Measurements from ENCODE around the gene KRT15.
"Not testable (repeated sequence)": the region's sequence is repeated elsewhere in the genome, so short reads cannot be mapped to it uniquely, and the experiment has no call there.

The KRT15 gene

DNA sequence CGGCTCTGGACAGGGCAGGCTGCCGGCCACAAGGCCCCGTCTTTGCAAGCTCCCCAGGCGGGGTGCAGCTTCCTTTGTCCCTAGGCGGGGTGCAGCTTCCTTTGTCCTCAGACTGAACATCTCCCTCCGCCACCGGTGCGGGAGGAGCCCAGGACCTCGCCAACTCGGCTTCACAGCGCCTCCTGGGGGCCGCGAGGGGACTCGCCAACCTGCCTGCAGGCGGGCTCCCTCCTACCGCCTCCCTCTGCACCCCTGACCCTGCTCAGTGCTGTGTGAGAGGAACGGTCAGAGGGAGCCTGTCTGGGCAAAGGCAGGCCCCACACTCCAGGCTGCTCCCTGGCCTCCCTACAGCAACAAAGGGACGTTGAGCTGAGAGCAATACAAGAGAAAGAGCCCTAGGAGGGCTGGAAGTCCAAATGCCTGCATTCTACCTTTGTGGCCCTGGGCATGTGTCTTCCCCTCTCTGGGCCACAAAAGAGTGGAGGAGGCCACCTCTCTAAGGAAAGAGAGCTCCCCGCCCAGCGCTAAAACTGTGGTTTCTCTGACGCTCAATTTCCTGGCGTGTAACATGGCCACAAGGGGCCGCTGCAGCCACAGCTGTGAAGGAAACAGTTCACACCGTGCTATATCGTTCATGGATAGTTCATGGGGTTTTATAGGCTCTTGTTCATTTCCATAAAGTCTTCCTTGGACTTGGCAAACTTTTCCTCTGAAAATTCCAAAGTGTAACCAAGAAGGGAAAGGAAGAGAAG lies 30.3 kb upstream of the KRT15 start:
- Mint-ChIP-seq H3K27me3 (ENCODE audit: low read depth) (peaks cover 12% of the 10 kb centered on the region), H3K27ac (no peak overlapping the region), H3K36me3 (ENCODE audit: low read depth) (no peaks in the 10 kb centered on the region), H3K4me3 (no peak overlapping the region), H3K9me3 (peaks cover 11% of the 10 kb centered on the region), H3K4me1 (ENCODE audit: low read depth) (peaks cover 7% of the 10 kb centered on the region)

DNA sequence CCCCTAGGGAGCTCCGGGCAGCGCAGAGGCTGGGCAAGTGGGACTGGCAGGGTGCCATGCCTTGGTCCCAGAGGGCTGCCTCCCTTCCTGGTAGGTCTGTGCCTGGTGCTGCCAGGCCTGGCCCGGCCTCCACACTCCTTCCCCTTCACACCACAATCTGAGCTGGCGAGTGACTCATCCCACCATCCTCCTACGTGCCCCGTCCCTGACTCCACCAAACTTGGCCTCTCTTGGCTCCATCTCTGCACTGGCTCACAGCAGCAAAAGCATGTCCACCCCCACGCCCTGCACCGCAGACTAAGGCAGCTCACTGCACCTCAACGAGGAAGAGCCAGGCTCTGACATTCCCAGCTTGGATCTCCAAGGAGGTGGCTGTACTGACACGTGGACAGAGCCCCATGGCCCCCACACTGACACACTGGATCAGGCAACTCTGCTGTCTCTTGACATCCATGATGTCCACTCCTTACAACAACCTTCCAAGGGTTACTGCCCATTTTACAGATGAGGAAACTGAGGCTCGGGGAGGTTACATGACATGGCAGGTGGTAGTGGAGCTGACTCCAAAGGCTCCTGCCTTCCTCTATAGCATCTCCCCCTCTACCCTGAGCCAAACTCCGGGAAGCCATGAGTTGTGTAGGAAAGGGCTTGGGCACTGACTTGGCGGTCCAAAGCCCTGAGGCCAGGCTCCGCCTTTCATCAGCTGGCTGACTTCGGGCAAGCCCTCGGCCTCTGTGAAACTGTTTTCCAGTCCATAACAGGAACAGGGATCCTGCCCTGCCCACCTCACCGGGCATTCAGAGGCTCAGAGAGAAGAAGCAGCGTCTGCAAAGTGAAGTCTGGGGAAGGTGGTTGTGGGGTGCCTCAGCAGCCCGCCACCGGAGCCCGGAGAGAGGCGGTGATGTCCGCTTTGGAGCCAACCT lies 29.5 kb upstream of the KRT15 start:
- no peaks in the 10 kb centered on the region for H3K36me3 Mint-ChIP-seq (ENCODE audit: low read depth)
- H3K27me3 Mint-ChIP-seq (ENCODE audit: low read depth) = peaks cover 8% of the 10 kb centered on the region
- H3K4me3 Mint-ChIP-seq = no peak overlapping the region
- H3K27ac Mint-ChIP-seq = no peak overlapping the region
- peaks cover 11% of the 10 kb centered on the region for H3K9me3 Mint-ChIP-seq
- H3K4me1 Mint-ChIP-seq (ENCODE audit: low read depth) = peaks cover 7% of the 10 kb centered on the region

DNA sequence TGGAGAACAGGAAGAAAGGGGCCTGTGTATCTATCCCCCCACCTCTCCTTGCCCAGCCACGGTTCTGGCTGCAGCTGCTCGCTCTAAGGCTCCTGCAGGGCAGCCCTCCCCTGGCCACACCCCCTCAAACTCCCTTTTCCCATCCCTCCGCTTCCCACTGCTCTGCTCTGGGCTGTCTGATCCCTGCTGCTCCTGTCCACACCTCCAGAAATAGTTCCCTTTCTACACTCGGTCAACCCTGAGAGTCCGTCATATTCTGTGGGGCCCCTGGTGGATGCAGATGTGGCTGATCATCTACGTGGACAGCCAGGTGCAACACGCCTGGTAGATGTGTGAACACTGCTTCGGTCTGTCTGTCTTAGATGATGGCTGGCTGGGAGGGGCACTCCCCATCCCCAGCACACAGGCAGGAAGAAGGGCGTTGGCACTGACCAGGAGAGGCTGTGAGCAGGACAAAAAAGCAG lies 28.7 kb upstream of the KRT15 start:
- Mint-ChIP-seq H3K9me3 (peaks cover 11% of the 10 kb centered on the region), H3K27ac (no peak overlapping the region), H3K27me3 (ENCODE audit: low read depth) (peaks cover 8% of the 10 kb centered on the region), H3K4me3 (no peak overlapping the region), H3K36me3 (ENCODE audit: low read depth) (no peaks in the 10 kb centered on the region), H3K4me1 (ENCODE audit: low read depth) (peaks cover 7% of the 10 kb centered on the region)

DNA sequence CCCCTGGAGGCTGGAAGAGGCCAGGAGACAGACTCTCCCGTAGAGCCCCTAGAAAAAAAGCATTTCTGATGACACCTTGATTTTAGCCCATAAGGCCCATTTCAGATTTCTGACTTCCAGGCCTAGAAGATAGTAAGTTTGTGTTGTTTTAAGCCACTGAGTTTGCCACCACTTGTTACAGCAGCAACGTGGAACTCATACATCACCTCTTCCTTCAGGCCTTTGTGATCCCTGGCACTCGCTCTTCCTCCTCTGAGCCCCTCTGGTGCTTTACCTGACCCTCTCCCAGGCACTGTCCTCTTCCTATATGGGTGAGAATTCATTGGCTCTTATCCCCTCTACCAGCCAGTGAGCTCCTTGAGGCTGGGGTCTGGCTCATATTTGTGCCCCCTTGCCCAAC lies 28.1 kb upstream of the KRT15 start:
- Mint-ChIP-seq H3K27ac (no peak overlapping the region), H3K9me3 (peaks cover 11% of the 10 kb centered on the region), H3K4me3 (no peak overlapping the region)

DNA sequence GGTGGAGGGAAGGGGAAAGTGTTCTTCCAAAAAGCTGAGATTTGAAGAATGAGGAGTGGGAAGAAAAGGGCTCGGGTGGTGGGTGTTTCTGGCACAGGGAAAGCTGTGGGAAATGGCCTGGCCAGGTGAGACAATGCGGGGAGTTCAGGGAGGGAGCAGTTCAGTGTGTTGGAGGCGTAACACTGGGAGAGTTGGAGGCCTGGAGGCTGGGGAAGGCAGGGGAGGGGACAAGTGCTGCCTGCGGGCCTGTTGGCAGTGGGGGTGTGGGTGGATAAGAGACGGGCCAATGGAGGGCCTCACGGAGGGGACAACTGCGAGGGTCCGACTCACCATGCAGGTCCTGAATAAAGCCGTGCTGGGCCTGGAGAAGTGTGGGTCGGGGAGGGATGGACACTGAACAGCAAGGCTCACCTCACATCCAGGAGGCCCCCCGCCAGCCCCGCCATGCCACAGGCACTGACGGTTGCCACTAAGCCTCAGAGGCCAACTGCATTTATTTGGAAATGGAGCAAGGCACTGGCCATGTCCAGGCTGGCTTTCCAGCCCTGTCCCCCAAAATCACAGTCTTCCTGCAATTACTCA lies 27.2 kb upstream of the KRT15 start:
- H3K36me3 Mint-ChIP-seq (ENCODE audit: low read depth) = no peaks in the 10 kb centered on the region
- H3K27ac Mint-ChIP-seq = no peak overlapping the region
- H3K4me3 Mint-ChIP-seq = no peak overlapping the region
- peaks cover 7% of the 10 kb centered on the region for H3K4me1 Mint-ChIP-seq (ENCODE audit: low read depth)
- H3K9me3 Mint-ChIP-seq = peaks cover 11% of the 10 kb centered on the region
- H3K27me3 Mint-ChIP-seq (ENCODE audit: low read depth) = peaks cover 8% of the 10 kb centered on the region

More for the DNA sequence above, 28.1 kb upstream of the KRT15 start:
- Mint-ChIP-seq H3K27me3 (ENCODE audit: low read depth) (peaks cover 8% of the 10 kb centered on the region), H3K4me1 (ENCODE audit: low read depth) (peaks cover 7% of the 10 kb centered on the region), H3K36me3 (ENCODE audit: low read depth) (no peaks in the 10 kb centered on the region)

DNA sequence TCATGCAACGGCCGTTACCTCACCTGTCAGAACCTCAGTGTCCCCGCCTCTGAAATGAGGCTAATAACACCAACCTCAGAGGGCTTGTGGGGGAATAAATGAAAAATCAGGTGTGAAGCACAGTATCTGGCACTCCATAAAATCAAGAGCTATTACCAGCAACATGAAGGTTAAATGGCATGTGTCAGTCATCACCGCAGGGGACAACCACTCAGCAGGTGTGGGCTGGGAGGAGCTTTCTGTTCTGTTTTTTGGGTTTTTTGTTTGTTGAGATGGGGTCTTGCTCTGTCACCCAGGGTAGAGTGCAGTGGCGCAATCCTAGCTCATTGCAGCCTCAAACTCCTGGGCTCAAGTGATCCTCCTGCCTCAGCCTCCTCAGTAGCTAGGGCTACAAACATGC lies 26.2 kb upstream of the KRT15 start:
- peaks cover 8% of the 10 kb centered on the region for H3K27me3 Mint-ChIP-seq (ENCODE audit: low read depth)
- no peak overlapping the region for H3K27ac Mint-ChIP-seq
- H3K36me3 Mint-ChIP-seq (ENCODE audit: low read depth) = no peaks in the 10 kb centered on the region
- H3K4me1 Mint-ChIP-seq (ENCODE audit: low read depth) = peaks cover 7% of the 10 kb centered on the region
- no peak overlapping the region for H3K4me3 Mint-ChIP-seq
- H3K9me3 Mint-ChIP-seq = peaks cover 11% of the 10 kb centered on the region

DNA sequence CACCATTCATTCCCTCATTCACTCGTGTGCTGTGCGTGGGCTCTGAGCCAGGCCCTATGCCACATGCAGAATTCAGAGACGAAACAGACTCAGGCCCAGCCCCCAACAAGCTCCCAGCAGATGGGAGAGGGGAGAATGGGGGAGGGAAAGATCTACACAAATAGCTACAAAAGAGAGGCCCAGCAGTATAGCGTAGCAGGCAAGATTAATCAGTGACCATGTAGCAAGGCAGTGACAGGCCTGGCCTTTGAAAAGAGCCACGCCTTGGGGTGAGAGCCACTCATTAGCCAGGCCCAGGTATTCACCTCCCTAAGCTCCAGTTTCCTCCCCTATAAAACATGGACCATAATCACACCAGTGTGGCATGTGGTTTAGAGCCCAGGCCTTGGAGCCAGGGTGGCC lies 25.8 kb upstream of the KRT15 start:
- Mint-ChIP-seq H3K9me3 (peaks cover 11% of the 10 kb centered on the region), H3K4me1 (ENCODE audit: low read depth) (peaks cover 6% of the 10 kb centered on the region), H3K27me3 (ENCODE audit: low read depth) (peaks cover 8% of the 10 kb centered on the region), H3K27ac (no peak overlapping the region), H3K4me3 (no peak overlapping the region), H3K36me3 (ENCODE audit: low read depth) (no peaks in the 10 kb centered on the region)

DNA sequence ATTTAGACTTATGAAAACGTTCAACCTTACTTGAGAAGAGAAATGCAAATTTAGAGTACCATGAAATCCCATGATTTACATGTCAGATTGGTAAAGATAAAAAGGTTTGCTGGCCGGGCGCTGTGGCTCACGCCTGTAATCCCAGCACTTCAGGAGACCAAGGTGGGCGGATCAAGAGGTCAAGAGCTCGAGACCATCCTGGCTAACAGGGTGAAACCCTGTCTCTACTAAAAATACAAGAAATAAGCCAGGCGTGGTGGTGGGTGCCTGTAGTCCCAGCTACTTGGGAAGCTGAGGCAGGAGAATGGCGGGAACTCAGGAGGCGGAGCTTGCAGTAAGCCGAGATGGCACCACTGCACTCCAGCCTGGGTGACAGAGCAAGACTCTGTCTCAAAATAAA lies 24.1 kb upstream of the KRT15 start:
- H3K36me3 Mint-ChIP-seq (ENCODE audit: low read depth); H3K27ac Mint-ChIP-seq; H3K4me1 Mint-ChIP-seq (ENCODE audit: low read depth); H3K4me3 Mint-ChIP-seq: not testable (repeated sequence)
- Mint-ChIP-seq H3K9me3 (peaks cover 11% of the 10 kb centered on the region), H3K27me3 (ENCODE audit: low read depth) (peaks cover 12% of the 10 kb centered on the region)

DNA sequence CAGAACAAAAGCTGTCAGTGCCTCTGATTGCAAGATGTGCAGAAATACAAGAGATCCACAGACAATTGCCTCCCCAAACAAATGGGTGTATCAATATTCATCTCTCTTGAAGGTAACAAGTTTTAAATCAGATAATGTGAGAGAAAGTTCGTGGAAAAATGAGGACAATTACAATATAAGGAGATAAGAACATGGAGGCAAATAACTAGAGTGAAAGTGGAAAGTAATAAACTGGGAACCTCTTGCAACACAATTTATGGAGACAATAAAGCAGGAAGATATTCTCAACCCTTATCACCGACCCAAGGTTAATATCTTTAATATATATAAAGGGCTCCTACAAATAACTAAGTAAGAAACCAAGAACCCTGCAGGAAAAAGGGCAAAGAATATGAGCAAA lies 23.7 kb upstream of the KRT15 start:
- Mint-ChIP-seq H3K4me1 (ENCODE audit: low read depth) (no peaks in the 10 kb centered on the region), H3K9me3 (peaks cover 9% of the 10 kb centered on the region), H3K36me3 (ENCODE audit: low read depth) (no peaks in the 10 kb centered on the region), H3K4me3 (no peak overlapping the region), H3K27ac (no peak overlapping the region), H3K27me3 (ENCODE audit: low read depth) (peaks cover 11% of the 10 kb centered on the region)

DNA sequence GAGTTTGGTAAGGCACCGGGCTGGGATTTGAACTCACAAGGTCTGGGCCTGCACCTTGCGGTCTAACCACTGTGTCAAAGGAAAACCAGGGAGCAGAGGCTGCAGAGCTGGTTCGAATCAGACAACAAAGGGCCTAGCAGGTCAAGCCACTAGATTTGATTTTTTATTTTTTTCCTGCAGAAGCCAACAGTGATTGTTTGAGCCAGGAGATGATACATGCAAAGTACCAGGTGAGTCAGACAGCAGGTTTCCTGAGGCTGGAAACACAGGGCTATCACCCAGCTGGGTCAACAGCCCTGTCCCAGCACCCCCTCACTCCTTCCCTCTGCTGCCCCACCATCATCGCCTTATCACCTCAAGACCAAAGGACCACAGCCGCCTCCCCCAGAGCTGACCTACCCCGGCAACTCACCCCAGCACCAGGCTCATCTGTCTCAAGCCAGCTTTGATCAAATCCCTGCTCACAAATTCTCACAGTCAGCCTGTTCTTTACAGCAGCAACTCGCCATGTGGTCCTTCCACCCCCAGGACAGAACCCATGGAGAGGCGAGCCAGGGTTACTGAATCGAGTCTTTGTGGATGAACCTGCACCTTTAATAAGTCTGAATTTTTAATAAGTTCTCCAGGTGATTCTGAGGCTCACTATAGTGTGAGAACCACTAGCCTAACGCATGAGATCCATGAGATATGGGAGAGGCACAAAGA lies 22.4 kb upstream of the KRT15 start:
- Mint-ChIP-seq H3K36me3 (ENCODE audit: low read depth) (no peaks in the 10 kb centered on the region), H3K4me1 (ENCODE audit: low read depth) (no peaks in the 10 kb centered on the region), H3K9me3 (no peaks in the 10 kb centered on the region), H3K27ac (no peak overlapping the region), H3K27me3 (ENCODE audit: low read depth) (peaks cover 11% of the 10 kb centered on the region), H3K4me3 (no peak overlapping the region)

DNA sequence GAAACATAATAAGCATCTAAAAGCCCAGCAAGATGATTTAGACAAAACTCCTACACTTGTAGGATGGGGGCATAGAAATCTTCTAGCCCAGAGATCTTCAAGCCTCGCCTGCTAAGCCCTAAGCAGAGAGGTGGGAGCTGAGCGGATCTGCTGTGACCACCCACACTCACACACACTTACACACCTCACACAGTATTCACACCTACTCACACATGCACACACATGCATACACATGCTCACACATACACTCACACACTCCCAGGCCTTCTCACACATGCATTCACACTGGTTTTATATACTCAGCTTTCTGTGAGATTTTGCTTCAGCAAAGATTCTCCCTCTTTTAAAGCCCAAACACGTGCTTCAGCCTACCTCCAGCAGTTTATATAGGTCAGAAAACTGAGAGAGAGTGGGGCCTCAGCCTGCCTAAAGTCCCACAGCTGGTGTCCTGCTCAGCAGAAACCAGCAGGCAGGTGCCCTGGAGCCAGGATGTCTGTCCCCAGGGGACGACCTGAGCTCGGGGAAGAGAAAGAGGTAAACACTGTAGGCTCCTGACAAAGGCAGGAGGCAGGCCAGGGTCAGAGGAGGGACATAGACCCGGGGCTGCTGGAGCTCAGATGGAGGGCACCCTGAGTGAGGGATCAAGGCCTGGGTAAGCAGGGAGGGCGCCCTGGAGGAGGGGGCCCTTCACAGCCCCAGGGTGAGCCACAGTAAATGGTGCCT lies 21.4 kb upstream of the KRT15 start:
- Mint-ChIP-seq H3K27me3 (ENCODE audit: low read depth) (peaks cover 16% of the 10 kb centered on the region), H3K4me1 (ENCODE audit: low read depth) (no peaks in the 10 kb centered on the region), H3K4me3 (no peak overlapping the region), H3K9me3 (no peaks in the 10 kb centered on the region), H3K27ac (no peak overlapping the region), H3K36me3 (ENCODE audit: low read depth) (no peaks in the 10 kb centered on the region)

DNA sequence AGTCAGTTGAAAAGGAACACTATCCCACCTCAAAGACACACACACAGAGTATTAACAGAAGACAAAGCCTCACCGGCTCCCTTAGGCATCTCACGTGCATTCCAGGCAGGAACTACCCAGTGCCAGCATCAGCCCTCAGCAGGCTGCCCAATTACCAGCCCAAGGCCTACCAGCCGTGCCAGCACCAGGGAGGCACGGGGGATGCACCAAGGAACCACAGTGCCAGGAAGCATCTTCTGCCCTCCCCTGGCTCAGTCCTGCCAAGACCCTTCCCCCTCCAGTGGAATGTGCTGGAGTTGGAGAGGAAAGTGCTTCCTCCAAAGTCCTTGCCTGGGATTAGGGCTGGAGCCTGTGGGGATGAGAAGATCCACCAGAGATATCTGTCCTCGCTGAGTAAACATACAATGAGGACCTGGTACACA lies 20.4 kb upstream of the KRT15 start:
- Mint-ChIP-seq H3K27ac (no peak overlapping the region), H3K9me3 (no peaks in the 10 kb centered on the region), H3K36me3 (ENCODE audit: low read depth) (no peaks in the 10 kb centered on the region), H3K27me3 (ENCODE audit: low read depth) (peaks cover 20% of the 10 kb centered on the region), H3K4me1 (ENCODE audit: low read depth) (no peaks in the 10 kb centered on the region), H3K4me3 (no peak overlapping the region)

DNA sequence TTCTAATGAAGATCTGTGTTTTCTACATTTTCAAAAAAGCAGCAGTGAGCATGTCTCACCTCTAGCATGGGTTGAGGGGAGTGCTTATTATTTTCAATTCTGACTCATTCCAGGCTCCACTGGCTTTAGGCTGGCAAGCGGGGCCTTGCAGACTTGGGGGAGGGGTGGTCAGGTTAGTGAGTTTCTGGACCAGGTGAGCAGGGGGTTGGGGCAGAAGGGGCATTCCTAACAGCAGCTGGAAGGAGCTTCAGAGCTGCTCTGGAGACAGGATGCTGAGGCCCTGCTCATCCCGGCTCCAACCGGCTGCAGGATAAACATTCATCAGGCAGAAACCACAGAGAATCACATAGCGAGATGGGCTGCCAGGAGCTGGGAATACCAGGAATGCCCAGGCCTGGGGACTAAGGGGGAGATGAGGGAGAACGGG lies 19.9 kb upstream of the KRT15 start:
- H3K9me3 Mint-ChIP-seq = no peaks in the 10 kb centered on the region
- H3K27ac Mint-ChIP-seq = no peak overlapping the region
- H3K27me3 Mint-ChIP-seq (ENCODE audit: low read depth) = peaks cover 20% of the 10 kb centered on the region
- no peaks in the 10 kb centered on the region for H3K4me1 Mint-ChIP-seq (ENCODE audit: low read depth)
- no peaks in the 10 kb centered on the region for H3K36me3 Mint-ChIP-seq (ENCODE audit: low read depth)
- no peak overlapping the region for H3K4me3 Mint-ChIP-seq

DNA sequence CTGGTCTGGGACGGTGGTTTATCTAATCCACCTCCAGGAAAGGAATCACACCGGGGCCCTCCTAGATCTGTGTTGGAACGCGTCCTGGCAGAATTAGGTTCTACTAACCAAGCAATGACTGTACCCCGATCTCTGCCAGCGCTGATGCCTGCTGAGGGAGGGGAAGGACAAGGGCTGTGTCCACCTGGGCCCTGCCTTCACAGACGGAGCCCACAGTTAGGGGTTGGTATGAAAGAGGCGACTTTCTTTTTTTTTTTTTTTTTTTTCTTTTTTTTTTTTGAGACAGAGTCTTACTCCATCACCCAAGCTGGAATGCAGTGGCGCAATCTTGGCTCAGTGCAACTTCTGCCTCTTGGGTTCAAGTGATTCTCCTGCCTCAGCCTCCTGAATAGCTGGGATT lies 19.3 kb upstream of the KRT15 start:
- no peaks in the 10 kb centered on the region for H3K36me3 Mint-ChIP-seq (ENCODE audit: low read depth)
- H3K9me3 Mint-ChIP-seq = no peaks in the 10 kb centered on the region
- peaks cover 24% of the 10 kb centered on the region for H3K27me3 Mint-ChIP-seq (ENCODE audit: low read depth)
- H3K4me3 Mint-ChIP-seq = no peak overlapping the region
- H3K27ac Mint-ChIP-seq = no peak overlapping the region
- H3K4me1 Mint-ChIP-seq (ENCODE audit: low read depth) = no peaks in the 10 kb centered on the region

All from T-helper 1 cell treated with Interleukin-12 subunit alpha and Interleukin-12 subunit beta and Interleukin-4 antibody, amounts not matched to agents 30 μg/mL and 1 μg/mL, for 36 hours (primary cell).